GM23248 (cell line): ENCODE results near the gene GLS. TPM values are rescaled to one million over a fixed set of nuclear protein-coding genes. Genes with fewer than 3 reads are reported as not detected.

ENCODE experiments used
- DNase-seq: peaks from one replicate; pipeline ENCODE4 v3.0.0-alpha.2; 2015
- H2AFZ ChIP-seq: fragments of 200-600 bp; sonication (generic); 2 replicates; pipeline ENCODE4 v1.6.1; 2016; ENCODE audit warnings: antibody characterized with exemption
- H3F3A ChIP-seq: fragments of 200-600 bp; sonication (generic); 2 replicates; pipeline ENCODE4 v1.6.1; 2016; ENCODE audit warnings: mild to moderate bottlenecking, antibody characterized with exemption, mixed run types; ENCODE audit not compliant: insufficient read depth
- H3K27ac ChIP-seq: fragments of 200-600 bp; sonication (generic); 2 replicates; pipeline ENCODE4 v1.5.1; 2016; ENCODE audit warnings: mild to moderate bottlenecking
- H3K27me3 ChIP-seq: fragments of 200-600 bp; sonication (generic); replicated peaks from 2 replicates; pipeline ENCODE4 v1.6.1; 2016; ENCODE audit warnings: mild to moderate bottlenecking; ENCODE audit not compliant: insufficient read depth
- H3K36me3 ChIP-seq: fragments of 200-600 bp; sonication (generic); 2 replicates; pipeline ENCODE4 v1.6.1; 2016; ENCODE audit warnings: low read depth, mild to moderate bottlenecking
- H3K4me1 ChIP-seq: fragments of 200-600 bp; sonication (generic); 2 replicates; pipeline ENCODE4 v1.6.1; 2016; ENCODE audit warnings: mild to moderate bottlenecking; ENCODE audit not compliant: insufficient read depth
- H3K4me2 ChIP-seq: fragments of 200-600 bp; sonication (generic); one replicate; pipeline ENCODE4 v1.6.1; 2016; ENCODE audit warnings: mild to moderate bottlenecking; ENCODE audit not compliant: unreplicated experiment
- H3K4me3 ChIP-seq: fragments of 200-600 bp; sonication (generic); 2 replicates; pipeline ENCODE4 v1.5.1; 2016; ENCODE audit warnings: mild to moderate bottlenecking
- H3K79me2 ChIP-seq: fragments of 200-600 bp; sonication (generic); 2 replicates; pipeline ENCODE4 v1.6.1; 2016; ENCODE audit warnings: mild to moderate bottlenecking; ENCODE audit not compliant: insufficient read depth
- H3K9ac ChIP-seq: fragments of 200-600 bp; sonication (generic); 2 replicates; pipeline ENCODE4 v1.6.1; 2016; ENCODE audit warnings: mild to moderate bottlenecking
- H3K9me2 ChIP-seq: fragments of 200-600 bp; sonication (generic); 2 replicates; pipeline ENCODE4 v1.6.1; 2016; ENCODE audit warnings: mixed run types, mild to moderate bottlenecking, moderate library complexity; ENCODE audit not compliant: insufficient read depth
- H3K9me3 ChIP-seq: fragments of 200-600 bp; sonication (generic); one replicate; pipeline ENCODE4 v1.6.1; 2017; ENCODE audit warnings: low read depth
- H4K20me1 ChIP-seq: fragments of 200-600 bp; sonication (generic); 2 replicates; pipeline ENCODE4 v1.6.0; 2016; ENCODE audit not compliant: insufficient read depth
- EZH2 ChIP-seq: fragments of 200-600 bp; sonication (generic); IDR thresholded peaks from 2 replicates; pipeline ENCODE4 v1.6.1; 2018; ENCODE audit warnings: antibody characterized with exemption, mild to moderate bottlenecking; ENCODE audit not compliant: insufficient read depth, poor library complexity, severe bottlenecking
- EZH2phosphoT487 ChIP-seq: fragments of 200-600 bp; sonication (generic); IDR thresholded peaks from 2 replicates; pipeline ENCODE4 v1.6.1; 2018; ENCODE audit warnings: antibody characterized with exemption, moderate library complexity, mild to moderate bottlenecking, low read depth; ENCODE audit not compliant: insufficient read depth
- WGBS, 2 experiments: methylation state at CpG; one replicate each; pipeline ENCODE4 v1.1.6; 2015 to 2017; ENCODE audit warnings: low lambda C conversion rate in 2 of 2, low coverage in 1 of 2; ENCODE audit errors: missing lambda C conversion rate in 2 of 2; 5-methylcytosine and 5-hydroxymethylcytosine counted together
- in situ Hi-C: fragments of 300-500 bp; cut with MboI; formaldehyde crosslinking; loops from 2 replicates; pipeline ENCODE4 v1.15.0; 2020
- polyA plus RNA-seq: library from polyadenylated mRNA; unstranded; fragments of >200 nt; fragmentation: Nextera tagmentation; extraction: Ambion mirVana; gene quantifications from 2 replicates; pipeline ENCODE4 v1.2.1, GENCODE V29; 2016
- total RNA-seq: library from RNA; depleted of rRNA; stranded (reverse); fragments of >200 nt; shearing (Covaris generic); gene quantifications from 2 replicates; pipeline ENCODE4 v1.2.3, GENCODE V29; 2014

GLS gene
- total and polyA plus RNA-seq, 2 experiments from 2014 or later = 96.0 to 362 TPM

GRCh38 chr2:191001624-191002023 is 121.0 kb downstream of the GLS start:
- no peak overlapping the region for H2AFZ ChIP-seq
- H3K4me3 ChIP-seq = no peak overlapping the region
- H3K9me3 ChIP-seq = no peaks in the 10 kb centered on the region
- no peak overlapping the region for H3K4me2 ChIP-seq
- no peak overlapping the region for H3K27ac ChIP-seq
- no peaks in the 10 kb centered on the region for H3K27me3 ChIP-seq
- H4K20me1 ChIP-seq = no peaks in the 10 kb centered on the region
- H3K4me1 ChIP-seq = no peaks in the 10 kb centered on the region
- no peak for DNase-seq
- TF ChIP-seq EZH2 (no peak), EZH2phosphoT487 (no peak)
- WGBS, 2 experiments = 69 to 70% methylated on average over 3 of the region's 3 CpGs
- H3F3A ChIP-seq = peaks cover 59% of the 10 kb centered on the region
- H3K9me2 ChIP-seq = no peaks in the 10 kb centered on the region
- peaks cover 100% of the 10 kb centered on the region for H3K36me3 ChIP-seq
- H3K9ac ChIP-seq = no peak overlapping the region
- in situ Hi-C loops = no loop called here
- peaks cover 21% of the 10 kb centered on the region; the same call in 1 of the 2 replicates for H3K79me2 ChIP-seq

- Histone ChIP-seq H3K27ac (no peak overlapping the region), H3K36me3 (peaks cover 100% of the 10 kb centered on the region), H3K27me3 (no peaks in the 10 kb centered on the region), H3K4me1 (no peaks in the 10 kb centered on the region), H3K9me3 (no peaks in the 10 kb centered on the region), H3K79me2 (peaks cover 31% of the 10 kb centered on the region), H3K4me3 (no peak overlapping the region), H2AFZ (no peak overlapping the region), H4K20me1 (no peaks in the 10 kb centered on the region), H3K9me2 (no peaks in the 10 kb centered on the region), H3F3A (peaks cover 77% of the 10 kb centered on the region), H3K4me2 (no peak overlapping the region), H3K9ac (no peak overlapping the region)
- no peak for TF ChIP-seq EZH2phosphoT487
- TF ChIP-seq EZH2 = no peak
- 93 to 97% methylated on average over 6 of the region's 6 CpGs for WGBS, 2 experiments
- no peak for DNase-seq
- in situ Hi-C loops = no loop called here
Observed at GRCh38 chr2:191003405-191004309, 123.0 kb downstream of the GLS start.

GRCh38 chr2:191006297-191006696 is 125.7 kb downstream of the GLS start:
- peaks cover 20% of the 10 kb centered on the region for H3K4me1 ChIP-seq

GRCh38 chr2:191006997-191007783 is 126.6 kb downstream of the GLS start:
- Histone ChIP-seq H3K36me3 (peaks cover 87% of the 10 kb centered on the region), H3K27ac (no peak overlapping the region), H3K4me2 (no peak overlapping the region), H3K9me3 (no peaks in the 10 kb centered on the region), H3K79me2 (peaks cover 65% of the 10 kb centered on the region), H2AFZ (no peak overlapping the region), H3K4me1 (peaks cover 28% of the 10 kb centered on the region), H3K27me3 (no peaks in the 10 kb centered on the region), H3F3A (peaks cover 61% of the 10 kb centered on the region; the same call in 1 of the 2 replicates), H3K9ac (no peak overlapping the region), H3K9me2 (no peaks in the 10 kb centered on the region), H4K20me1 (no peaks in the 10 kb centered on the region; the same call in 1 of the 2 replicates), H3K4me3 (no peak overlapping the region)
- 75 to 81% methylated on average over 4 of the region's 4 CpGs for WGBS, 2 experiments
- TF ChIP-seq EZH2phosphoT487 (no peak), EZH2 (no peak)
- in situ Hi-C loops = no loop called here
- no peak for DNase-seq

More at GRCh38 chr2:191006297-191006696, 125.7 kb downstream of the GLS start:
- peaks cover 70% of the 10 kb centered on the region for H3F3A ChIP-seq
- H3K9me2 ChIP-seq = no peaks in the 10 kb centered on the region
- in situ Hi-C loops = no loop called here
- H3K4me2 ChIP-seq = no peak overlapping the region
- no peak overlapping the region for H3K27ac ChIP-seq
- 96 to 100% methylated on average over 3 of the region's 3 CpGs for WGBS, 2 experiments
- no peak overlapping the region for H3K4me3 ChIP-seq
- H3K36me3 ChIP-seq = peaks cover 92% of the 10 kb centered on the region
- TF ChIP-seq EZH2phosphoT487 (no peak), EZH2 (no peak)
- DNase-seq = no peak
- H3K79me2 ChIP-seq = peaks cover 56% of the 10 kb centered on the region
- H2AFZ ChIP-seq = no peak overlapping the region
- no peaks in the 10 kb centered on the region; the same call in 1 of the 2 replicates for H4K20me1 ChIP-seq
- no peaks in the 10 kb centered on the region for H3K27me3 ChIP-seq
- H3K9ac ChIP-seq = no peak overlapping the region
- H3K9me3 ChIP-seq = no peaks in the 10 kb centered on the region
